Uterus (tissue), 2 donors: ENCODE results near the gene CNTN1.

Experiments used
- CTCF ChIP-seq, 4 experiments: fragments of 200-600 bp in 2 of 4; fragments of 450-650 bp in 2 of 4; sonication (generic) in 2 of 4; IDR thresholded peaks; one replicate each; pipeline ENCODE4 v1.5.1; 2016 to 2019; ENCODE audit warnings: antibody characterized with exemption in 4 of 4, mild to moderate bottlenecking in 2 of 4, moderate library complexity in 1 of 4
- POLR2A ChIP-seq, 2 donors: fragments of 450-650 bp; IDR thresholded peaks; one replicate each; pipeline ENCODE4 v1.6.1; 2016; ENCODE audit warnings: antibody characterized with exemption in 2 of 2, mild to moderate bottlenecking in 1 of 2, moderate library complexity in 1 of 2

DNA sequence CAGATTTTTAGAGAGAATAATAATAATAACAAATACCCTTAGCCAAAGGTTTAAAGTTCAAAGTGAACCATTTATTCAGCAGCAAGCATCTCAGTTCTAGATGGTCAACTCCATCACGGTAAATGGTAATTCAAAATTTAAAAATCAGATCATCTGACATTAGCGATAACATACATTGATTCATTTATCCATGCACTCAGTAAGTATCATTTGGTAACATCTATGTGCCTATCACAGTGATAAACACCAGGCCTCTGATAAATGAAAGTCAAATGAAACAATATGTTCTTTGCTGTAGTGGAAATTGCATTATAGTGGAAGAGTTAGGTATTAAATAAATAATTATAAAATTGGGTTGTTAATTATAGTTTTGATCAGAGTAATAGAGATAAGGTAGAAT, 108.8 kb downstream of the CNTN1 start:
- TF ChIP-seq CTCF (IDR thresholded peaks at IDR 0.05) (no peak), POLR2A (IDR thresholded peaks at IDR 0.05) (no peak)
